GM21360 (cell line): ENCODE data around the gene C5orf15.
"Not testable (repeated sequence)": the region's sequence is repeated elsewhere in the genome, so short reads cannot be mapped to it uniquely, and the experiment has no call there.

Experiments used
- ATAC-seq: cut with Tn5 transposase; IDR thresholded peaks from one replicate; pipeline ENCODE4 v1.9.1; 2021; ENCODE audit warnings: mild to moderate bottlenecking, moderate library complexity; ENCODE audit not compliant: unreplicated experiment

Gene C5orf15

DNA sequence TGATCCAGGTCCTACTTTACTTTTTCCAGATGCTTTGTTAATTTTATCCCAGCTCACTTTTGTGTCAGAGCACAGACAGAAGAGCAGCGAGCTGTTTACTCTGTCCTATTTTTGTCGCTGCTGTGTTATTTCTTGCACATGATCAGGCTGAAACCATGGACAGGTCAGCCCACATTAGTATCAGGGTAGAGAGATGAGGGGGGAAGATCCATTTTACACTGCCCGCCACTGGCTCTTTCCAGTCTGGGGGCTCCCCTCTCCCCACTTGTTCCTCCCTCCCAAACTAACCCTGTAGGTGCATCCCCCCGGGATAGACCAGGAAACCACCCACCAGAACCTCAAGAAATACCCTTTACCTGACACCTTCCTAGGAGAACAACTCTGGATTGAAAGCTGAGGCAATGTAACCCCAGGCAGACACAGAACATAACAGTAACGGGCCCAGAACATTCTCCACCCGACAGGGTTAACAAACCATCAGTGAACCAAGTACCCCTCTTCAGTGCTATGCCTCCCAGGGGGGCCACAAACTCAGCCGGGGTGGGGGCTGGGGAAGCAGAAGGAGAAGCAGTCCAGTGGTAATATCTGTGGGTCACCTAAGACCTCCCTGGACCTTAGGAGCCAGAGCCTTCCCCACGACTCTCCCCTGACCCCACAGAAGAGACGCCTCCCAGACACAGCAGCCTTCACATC is 26.0 kb upstream of the C5orf15 start:
- no peak for ATAC-seq

DNA sequence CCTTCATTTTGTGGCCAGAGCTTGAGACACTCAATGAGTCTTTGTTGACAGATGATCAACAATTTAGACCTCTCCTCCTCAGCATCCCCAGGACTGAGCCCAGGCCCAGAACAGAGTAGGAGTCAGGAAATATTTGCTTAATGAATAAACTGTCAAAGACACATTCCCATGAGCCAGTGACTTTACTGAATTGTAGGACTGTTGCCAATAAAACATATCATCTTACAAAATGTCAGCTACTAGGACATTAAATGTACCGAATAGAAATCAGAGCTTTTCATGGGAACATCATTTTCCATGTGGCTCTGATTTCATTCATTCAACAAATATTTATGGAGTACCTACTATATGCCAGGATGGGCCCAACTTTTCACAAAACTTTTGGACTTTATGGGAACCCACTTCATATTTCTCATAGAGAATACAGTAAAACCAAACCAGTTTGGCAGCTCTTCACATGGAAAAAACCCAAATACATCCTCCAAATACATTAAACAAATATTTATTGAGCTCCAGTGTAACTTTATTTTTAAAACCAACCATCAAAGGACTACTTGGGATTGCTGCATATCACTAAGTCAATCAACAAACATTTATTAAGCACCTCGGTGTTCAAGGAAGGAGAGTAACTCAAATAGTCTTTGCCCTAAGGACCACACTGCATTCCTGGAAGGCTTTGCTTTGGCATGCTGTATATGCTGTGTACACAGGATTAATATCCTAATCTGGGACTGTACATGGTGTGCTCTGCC is 24.9 kb upstream of the C5orf15 start:
- no peak for ATAC-seq

DNA sequence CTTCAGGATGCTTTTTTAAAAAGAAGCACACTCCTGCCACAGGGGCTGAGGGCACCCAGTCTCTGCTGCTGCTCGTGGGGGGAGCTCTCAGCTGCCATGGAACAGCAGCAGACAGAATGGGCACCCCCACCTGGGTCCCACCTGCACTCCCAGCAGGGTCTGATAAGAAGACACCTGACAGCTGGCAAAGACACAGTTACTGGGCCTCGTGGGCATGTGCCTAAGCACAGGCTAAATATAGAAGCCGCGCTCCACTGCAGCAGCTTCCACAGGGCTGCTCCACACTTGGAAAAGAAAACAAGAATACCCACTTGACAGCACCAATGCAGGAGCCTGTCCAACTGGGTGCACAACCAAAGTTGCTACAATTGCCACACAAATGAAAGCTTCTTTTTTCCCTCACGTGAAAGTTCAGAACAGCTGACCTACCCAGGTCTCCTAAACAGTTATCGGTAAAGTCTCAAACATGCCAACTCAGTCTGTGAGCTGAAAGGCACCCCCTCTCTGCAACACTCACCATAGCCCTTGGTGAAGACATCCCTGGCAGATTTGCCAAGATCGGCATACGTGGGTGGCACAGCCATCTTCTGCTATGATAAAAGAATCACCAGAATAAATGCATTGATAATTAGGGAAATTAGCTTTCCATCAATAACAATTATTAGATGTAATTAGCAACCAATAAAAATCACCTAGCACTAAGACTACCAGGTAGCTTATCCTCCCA is 24.2 kb upstream of the C5orf15 start:
- ATAC-seq = no peak

DNA sequence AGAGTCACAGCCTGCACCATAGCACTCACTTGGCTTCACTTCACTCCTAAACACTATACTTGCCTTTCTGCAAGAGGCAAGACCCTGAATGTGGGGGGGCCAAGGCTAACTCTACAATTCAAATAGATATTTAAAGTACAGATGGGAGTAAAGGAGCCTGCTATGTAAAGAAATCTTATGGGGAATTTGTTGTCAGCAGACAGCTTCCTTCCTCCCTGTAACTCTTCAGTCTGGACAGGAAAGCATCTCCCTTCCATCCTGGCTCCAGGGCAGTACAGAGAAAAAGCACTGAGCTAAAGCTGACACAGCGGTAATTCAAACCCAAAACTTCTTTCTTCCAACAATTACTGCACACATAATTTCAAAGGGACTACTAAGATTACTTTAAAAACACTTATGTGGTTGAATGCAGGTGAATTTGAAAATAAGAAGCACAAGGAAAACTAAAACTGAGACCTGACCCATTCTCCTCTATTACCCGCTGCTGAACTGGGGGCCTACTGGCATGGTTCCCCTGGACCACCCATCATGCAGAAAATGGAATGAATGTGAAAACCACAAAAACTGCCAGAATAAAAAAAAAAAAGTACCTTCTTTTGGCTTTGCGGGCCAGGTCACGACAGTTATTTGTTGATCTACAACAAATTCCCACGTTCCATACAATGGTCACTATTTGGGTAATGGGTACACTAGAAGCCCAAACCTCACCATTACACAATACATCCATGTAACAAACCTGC is 22.9 kb upstream of the C5orf15 start:
- no peak for ATAC-seq

DNA sequence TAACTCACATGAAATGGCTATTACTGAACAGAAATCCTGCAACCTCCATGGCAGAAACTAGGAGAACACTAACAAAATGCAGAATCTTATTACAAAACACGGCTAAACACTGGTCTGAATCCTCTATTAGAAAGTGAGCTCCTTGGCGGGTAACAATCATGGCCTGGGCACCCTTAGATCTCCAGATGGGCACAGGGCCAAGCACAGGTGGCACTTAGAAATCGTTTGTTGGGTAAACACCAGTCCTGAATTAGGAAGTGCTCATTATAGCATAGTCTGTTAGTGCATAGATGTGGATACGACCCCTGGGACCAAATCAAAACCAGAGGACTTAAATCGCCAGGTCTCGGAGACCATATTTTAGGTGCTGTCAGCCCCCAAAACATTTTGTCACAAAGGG is 22.0 kb upstream of the C5orf15 start:
- no peak for ATAC-seq

DNA sequence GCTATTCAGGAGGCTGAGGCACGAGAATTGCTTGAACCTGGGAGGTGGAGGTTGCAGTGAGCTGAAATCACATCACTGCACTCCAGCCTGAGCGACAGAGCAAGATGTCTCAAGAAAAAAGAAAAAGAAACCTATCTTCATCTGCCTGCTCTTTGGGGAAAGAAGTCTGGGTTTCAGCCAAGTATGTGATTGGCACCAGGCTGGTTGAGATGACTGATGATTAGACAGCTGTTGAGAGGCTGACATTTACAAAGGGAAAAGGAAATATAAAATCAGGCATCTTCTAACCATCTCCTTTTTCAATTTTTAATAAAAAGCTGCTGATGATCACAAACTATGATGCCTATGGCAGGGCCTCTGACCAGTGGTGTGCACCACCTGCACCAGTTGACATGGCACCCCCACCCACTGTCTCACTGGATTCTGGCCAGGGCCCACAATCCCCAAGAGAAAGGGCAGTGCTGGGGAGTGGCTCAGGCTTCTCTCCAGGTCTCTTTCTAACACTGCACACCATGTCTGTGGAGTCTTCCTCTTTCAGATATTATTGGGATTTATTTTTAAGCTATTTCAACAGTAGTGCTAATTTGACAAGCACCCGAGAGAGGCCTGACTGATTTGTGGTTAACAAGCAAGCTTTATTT is 17.2 kb upstream of the C5orf15 start:
- no peak for ATAC-seq

DNA sequence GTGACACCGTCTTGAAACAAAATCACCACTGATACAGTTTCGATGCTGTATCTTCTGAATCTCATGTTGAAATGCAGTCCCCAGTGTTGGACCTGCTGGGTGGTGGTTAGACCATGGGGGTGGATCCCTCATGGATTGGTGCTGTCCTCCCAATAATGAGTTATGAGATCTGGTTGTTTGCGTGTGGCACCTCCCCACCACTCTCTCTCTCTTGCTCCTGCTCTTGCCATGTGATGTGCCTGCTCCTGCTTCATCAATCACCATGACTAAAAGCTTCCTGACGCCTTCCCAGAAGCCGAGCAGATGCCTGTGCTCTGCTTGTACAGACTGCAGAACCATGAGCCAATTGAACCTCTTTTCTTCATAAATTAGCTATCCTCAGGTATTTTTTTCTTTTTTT is 15.2 kb upstream of the C5orf15 start:
- no peak for ATAC-seq

DNA sequence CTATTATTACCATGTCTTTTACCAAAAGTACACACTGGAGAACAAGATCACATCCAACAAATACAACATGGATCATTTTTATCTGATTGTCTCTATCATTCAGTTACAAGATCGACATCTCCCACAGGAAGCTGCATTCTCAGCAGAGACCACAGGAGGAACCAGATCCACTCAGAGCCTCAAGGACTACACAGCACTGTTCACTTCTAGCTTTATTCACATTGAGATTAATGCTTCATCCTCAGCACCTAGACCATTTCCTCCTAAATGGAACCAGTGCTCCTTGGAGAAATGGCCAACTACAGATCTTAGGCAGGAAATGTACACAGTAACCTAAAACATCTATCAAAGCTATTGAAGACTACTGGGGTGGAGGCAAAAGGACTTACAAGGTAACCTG is 13.3 kb upstream of the C5orf15 start:
- no peak for ATAC-seq

DNA sequence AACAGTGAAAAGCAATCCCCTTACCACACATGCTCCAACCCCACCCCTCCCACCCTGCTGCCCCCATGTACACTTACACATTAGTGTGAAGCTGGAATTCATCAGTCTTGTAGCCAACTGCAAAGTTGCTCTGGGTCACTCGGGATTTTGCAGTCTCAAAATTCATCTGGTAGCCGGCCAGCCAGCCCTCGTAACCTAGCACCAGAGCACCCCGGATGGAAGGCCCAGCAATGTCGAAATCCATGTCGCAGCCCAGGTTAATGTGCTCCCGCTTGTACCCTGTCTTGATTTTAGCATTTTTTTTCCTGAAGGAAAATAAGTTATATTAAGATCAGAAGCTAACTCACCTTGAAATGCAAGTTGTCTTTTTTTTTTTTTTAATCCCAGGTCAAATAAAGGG is 12.2 kb upstream of the C5orf15 start:
- ATAC-seq = no peak

DNA sequence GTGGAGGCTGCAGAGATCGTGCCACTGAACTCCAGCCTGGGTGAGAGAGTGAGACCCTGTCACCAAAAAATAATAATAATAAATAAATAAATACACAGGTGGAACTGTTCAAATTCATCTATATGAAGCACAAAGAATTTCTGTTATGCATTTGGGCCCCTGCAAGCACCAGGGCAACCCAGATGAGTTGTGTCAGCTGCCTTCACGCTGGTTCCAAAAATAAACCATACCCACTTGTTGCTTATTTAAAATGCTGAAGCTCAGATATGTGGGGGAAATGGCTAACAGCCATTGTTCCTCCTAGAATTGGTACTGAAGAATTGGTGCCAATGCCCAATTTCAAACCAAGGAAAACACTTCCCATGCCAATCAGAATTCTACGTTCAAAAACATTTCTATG is 10.5 kb upstream of the C5orf15 start:
- no peak for ATAC-seq

DNA sequence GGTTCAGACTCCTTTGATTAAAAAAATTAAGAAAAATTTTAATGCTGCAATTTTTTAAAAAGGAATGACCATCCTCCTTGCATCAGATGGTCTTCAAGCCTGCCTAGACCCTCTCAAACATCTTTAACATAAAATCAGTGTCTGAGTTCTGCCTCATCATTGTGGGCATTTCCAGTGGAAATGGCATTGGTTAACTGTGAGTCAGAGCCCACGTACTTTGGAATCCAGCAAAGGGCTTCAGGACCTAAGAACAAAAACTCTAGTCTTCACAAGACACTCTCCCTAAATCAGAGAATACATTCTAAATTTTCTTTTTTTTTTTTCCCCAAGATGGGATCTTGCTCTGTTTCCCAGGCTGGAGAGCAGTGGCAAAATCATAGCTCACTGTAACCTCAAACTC is 9.4 kb upstream of the C5orf15 start:
- no peak for ATAC-seq

DNA sequence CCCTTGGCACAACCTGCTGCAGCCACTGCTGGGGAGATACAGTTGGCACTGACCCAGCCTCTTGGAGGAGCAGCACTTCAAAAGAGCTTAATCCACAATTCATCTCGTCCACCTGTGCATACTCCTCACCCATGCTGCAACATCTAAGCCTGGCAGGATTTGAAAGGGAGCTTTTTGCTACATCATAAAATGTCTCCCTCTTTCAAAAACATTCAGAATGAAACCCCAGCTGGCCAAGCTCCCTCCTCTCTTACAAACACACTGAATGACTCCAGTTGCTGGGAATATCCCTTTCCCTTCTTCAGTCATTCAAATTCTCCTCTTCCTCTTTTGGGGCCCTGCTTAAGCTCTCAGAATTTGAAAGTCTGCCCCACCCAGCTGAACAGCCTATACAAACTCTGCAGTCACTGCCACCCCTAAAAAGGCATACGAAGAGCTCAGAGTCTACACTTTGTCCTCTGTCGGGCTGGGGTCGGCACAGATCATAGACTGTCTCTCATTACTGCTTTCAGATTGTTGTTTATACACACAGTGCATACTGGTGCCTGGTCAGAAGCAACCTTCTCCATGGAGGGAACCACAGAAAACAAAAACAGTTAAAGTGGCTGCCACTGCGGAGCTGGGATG is 8.8 kb upstream of the C5orf15 start:
- no peak for ATAC-seq

DNA sequence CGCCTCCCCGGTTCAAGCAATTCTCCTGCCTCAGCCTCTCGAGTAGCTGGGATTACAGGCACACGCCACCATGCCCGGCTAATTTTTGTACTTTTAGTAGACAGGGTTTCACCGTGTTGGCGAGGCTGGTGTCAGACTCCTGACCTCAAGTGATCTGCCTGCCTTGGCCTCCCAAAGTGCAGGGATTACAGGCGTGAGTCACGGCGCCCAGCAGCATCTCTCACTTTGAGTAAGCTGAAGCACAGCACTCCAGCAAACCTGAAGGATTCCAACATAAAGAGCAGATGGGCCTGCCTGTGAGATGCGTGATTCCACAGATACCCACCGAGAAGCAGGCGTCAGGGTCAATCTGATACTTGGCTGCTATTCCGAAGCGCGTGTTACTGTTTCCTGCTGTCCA is 7.1 kb upstream of the C5orf15 start:
- not testable (repeated sequence) for ATAC-seq

DNA sequence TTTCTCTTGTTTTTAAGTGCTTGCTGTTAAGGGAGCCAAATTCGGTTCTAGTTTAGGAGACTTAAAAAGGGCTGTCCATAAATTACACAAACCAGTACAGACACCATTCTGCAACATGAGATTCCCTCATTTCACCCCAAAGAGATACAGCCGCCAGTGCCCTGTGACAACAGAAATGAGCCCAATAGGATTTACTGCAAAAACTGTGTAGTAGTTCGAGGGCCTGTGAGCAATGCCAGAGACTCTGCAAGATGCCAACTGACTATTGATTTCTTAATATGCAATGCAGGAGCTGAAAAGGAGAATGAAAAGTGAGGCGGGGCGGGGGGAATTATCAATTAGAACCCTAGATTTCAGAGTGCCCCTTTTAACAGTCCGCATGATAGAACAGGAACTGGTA is 5.7 kb upstream of the C5orf15 start:
- ATAC-seq = no peak

DNA sequence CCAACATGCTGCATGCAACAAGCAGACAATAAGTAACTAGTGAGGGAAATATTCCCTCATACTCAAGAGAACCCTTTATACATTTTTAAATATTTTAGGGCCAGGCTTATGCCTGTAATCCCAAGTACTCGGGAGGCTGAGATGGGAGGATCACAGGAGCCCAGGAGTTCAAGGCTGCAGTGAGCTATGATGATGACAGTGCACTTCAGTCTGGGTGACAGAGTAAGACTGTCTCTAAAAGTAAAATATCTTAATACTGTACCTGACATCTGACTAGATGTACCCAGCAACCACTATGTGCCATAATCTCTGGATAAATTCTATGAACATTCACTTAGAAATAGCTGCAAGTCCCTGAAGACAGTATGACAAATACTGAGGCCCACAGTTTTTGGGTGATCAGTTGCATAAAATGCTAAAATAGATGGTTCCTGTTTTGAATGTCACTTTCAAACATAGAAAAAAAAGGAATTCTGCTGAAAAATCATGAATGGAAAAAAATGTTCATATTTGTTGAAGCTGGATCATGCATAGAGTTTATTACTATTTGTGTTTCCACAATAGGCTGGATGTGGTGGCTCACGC is 2.0 kb upstream of the C5orf15 start:
- no peak for ATAC-seq

DNA sequence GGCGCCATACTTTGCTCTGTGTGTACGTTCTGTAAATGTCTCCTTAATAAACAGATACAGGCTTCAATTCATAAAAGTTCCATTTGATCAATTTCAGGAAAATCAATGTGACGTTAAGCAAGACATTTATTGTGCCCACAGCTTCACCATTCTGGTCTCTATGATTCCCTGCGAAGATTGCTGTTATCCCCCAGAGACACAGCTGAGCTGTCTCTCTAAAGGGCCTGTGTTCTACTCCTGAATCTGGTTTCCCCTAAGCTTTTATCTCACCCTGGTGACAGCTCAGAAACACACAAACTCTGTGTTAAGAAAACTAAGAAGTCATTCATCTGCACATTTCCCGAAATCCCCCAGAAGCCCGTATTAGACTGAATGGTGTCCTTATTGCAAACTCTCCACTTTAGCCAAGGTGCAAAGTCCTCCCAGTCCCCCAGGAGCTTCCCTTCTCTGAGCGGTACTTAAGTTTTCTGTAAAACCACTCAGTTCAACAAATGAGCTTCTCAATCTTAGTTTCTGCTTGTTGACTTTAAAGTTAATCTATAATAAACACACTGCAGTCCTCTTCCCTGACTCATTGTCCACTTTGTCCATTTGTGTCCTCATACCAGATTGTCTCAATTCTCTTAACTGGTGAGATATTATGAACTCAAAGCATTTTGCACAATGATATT is 1.4 kb upstream of the C5orf15 start:
- ATAC-seq = no peak

DNA sequence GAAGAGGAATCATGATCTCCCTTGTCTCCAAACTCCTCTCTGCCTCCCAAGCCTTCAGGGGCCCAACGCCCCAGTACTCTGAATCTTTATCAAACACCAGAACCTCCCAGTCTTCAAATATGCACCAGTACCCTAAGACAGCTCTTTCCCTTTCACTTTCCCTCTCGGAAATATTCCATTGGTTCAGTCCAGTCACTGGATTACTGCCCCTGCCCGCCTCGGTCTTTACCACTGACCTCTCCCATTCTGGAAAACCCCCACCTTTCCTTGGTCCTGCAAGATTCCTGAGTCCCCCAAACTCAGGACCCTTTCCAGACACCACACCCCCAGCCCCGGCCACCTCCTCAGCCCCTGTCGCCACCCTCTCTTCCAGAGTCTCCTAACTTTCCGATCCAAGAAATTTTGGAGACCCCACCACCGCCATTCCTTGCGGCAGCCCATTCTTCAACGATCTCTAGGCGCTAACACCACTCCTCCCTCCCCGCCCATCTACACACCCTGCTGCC is 674 bp downstream of the C5orf15 start:
- ATAC-seq = no peak

DNA sequence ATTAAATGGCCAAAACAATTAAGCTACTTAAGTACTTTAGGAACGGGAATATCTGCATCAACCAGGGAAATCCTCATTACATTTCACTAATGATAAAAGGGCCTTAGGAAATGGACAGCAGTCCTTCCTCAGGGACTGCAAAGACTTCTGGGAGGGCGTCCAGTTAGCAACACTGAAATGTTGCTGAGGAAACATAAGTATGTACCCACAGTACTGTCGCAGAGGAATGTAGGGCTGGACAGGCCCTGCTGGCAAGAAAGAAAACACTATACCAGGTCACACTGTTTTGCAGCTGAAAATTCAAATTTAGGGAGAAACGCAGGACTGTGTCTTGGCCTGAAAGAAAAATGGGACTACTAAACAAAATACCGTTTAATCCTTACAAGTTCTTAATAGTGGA is 1.3 kb downstream of the C5orf15 start:
- no peak for ATAC-seq

DNA sequence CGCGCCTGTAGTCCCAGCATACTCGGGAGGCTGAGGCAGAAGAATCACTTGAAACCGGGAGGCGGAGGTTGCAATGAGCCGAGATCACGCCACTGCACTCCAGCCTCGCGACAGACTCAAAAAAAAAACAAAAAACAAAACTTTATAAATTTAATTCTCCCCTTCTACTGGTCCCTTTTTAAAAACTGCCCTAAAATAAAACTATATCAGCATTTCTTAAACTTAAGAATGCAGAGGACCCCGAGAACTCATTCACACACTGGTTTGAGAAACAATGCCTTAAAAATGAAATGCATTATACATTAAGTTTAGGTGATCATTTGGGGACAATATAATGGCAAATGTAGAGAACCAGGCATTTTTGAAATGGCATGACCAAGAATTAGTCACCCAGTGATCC is 2.3 kb downstream of the C5orf15 start:
- no peak for ATAC-seq
